Progenitor cell of endocrine pancreas (in vitro differentiated cells): ENCODE measurements around the gene RBM12. TPM values are rescaled to one million over a fixed set of nuclear protein-coding genes. Genes with fewer than 3 reads are reported as not detected.

ENCODE experiments used
- DNase-seq: peaks from one replicate; pipeline ENCODE4 v3.0.0; 2021; ENCODE audit warnings: low spot score; ENCODE audit not compliant: unreplicated experiment
- H3K27ac Mint-ChIP-seq: 2 replicates; pipeline ENCODE4 v1.8.0; 2021; ENCODE audit warnings: mild to moderate bottlenecking, moderate library complexity, mixed read lengths
- H3K27me3 Mint-ChIP-seq: 2 replicates; pipeline ENCODE4 v1.8.0; 2021; ENCODE audit warnings: mixed read lengths
- H3K36me3 Mint-ChIP-seq: 2 replicates; pipeline ENCODE4 v1.8.0; 2022; ENCODE audit warnings: mixed read lengths; ENCODE audit not compliant: insufficient read depth
- H3K4me1 Mint-ChIP-seq: 2 replicates; pipeline ENCODE4 v1.8.0; 2021; ENCODE audit warnings: low read depth, mixed read lengths
- H3K4me3 Mint-ChIP-seq: 2 replicates; pipeline ENCODE4 v1.8.0; 2021; ENCODE audit warnings: low read depth, mild to moderate bottlenecking, moderate library complexity, mixed read lengths
- H3K9me3 Mint-ChIP-seq: 2 replicates; pipeline ENCODE4 v1.8.0; 2021; ENCODE audit warnings: low read depth, mixed read lengths
- total RNA-seq: library from RNA; stranded (reverse); gene quantifications from 2 replicates; pipeline ENCODE4 v1.2.1, GENCODE V29; 2021
- TF ChIP-seq, protein P1 (sequence below): fragments of 200-600 bp; sonication (generic); IDR thresholded peaks from one replicate; pipeline ENCODE4 v1.5.0; 2021; ENCODE audit warnings: antibody characterized with exemption, mild to moderate bottlenecking; ENCODE audit not compliant: unreplicated experiment

RBM12 gene
- total RNA-seq, 1 donor from 2014 or later, result 157 TPM

- H3K4me1 Mint-ChIP-seq, result no peaks in the 10 kb centered on the region
- no peaks in the 10 kb centered on the region for H3K27me3 Mint-ChIP-seq
- no peak overlapping the region for H3K4me3 Mint-ChIP-seq
- TF ChIP-seq, protein P1, sequence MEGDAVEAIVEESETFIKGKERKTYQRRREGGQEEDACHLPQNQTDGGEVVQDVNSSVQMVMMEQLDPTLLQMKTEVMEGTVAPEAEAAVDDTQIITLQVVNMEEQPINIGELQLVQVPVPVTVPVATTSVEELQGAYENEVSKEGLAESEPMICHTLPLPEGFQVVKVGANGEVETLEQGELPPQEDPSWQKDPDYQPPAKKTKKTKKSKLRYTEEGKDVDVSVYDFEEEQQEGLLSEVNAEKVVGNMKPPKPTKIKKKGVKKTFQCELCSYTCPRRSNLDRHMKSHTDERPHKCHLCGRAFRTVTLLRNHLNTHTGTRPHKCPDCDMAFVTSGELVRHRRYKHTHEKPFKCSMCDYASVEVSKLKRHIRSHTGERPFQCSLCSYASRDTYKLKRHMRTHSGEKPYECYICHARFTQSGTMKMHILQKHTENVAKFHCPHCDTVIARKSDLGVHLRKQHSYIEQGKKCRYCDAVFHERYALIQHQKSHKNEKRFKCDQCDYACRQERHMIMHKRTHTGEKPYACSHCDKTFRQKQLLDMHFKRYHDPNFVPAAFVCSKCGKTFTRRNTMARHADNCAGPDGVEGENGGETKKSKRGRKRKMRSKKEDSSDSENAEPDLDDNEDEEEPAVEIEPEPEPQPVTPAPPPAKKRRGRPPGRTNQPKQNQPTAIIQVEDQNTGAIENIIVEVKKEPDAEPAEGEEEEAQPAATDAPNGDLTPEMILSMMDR, result no peak
- DNase-seq, result no peak
- H3K27ac Mint-ChIP-seq, result no peak overlapping the region
- H3K9me3 Mint-ChIP-seq, result no peaks in the 10 kb centered on the region
- peaks cover 2% of the 10 kb centered on the region for H3K36me3 Mint-ChIP-seq
These were observed 10.2 kb upstream of the RBM12 start for GRCh38 chr20:35674921-35675320.

DNA sequence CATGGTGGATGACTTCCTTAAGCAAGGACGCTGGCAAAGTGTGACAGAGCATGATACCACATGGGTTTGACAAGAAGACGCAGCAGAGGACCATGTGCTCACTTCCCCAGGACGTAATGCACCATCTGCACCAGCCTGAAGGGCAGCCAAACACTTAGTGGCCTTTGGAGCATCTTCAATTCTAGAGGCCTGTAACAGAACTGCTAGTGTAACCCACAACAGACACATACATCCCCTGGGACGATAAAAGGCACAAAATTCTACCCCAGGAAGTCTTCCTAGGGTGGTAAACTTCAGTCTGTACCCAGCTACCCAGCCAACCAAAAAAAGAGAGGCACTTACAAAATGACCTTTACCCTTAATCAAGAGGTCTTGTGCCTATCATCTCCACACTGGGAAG is 9.2 kb upstream of the RBM12 start:
- TF ChIP-seq, protein P1, result no peak
- Mint-ChIP-seq H3K36me3 (peaks cover 2% of the 10 kb centered on the region), H3K9me3 (no peaks in the 10 kb centered on the region), H3K4me1 (no peaks in the 10 kb centered on the region), H3K27ac (no peak overlapping the region), H3K27me3 (no peaks in the 10 kb centered on the region), H3K4me3 (no peak overlapping the region)
- DNase-seq, result no peak

DNA sequence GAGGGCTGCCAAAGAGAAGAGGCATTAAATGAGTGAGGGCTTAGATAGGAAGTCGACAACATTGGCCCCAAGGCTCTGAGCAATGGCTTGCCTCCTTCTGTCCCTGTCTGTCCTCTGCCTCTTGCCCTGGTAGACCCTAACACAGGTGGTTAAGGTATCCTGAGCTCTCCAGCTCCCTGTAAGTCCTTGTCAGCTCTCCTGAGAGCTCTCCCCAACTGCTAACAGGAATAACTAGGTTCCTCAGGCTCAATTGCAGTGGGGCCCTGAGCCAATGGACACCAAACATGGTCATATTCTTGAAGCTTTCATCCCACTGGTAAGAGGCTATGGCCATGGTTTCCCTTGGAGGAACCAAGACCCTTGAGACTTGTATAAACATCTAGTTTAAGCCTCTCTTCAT is 5.0 kb upstream of the RBM12 start:
- Mint-ChIP-seq H3K4me3 (no peak overlapping the region), H3K4me1 (no peaks in the 10 kb centered on the region), H3K9me3 (no peaks in the 10 kb centered on the region), H3K36me3 (peaks cover 2% of the 10 kb centered on the region), H3K27ac (no peak overlapping the region), H3K27me3 (no peaks in the 10 kb centered on the region)
- DNase-seq, result no peak
- TF ChIP-seq, protein P1, result no peak

DNA sequence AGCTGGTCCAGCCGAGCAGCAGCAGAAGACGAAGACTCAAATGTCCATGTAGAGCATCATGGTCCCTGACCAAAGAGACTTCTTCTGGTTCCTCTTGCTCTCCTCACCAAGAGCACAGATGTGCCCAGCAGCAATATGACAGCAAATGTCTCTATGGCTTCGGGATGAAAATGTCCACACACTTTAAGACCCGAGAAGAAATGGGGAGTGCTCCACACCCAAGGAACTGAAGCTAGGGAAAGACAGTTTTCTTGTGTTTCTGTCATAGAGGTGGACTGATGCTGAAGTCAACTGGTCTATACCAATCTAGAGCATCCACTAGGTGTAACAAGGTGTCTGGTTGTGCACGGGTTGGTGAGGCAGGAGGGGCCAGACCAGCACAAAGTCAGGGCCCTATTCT is 4.5 kb upstream of the RBM12 start:
- H3K4me1 Mint-ChIP-seq, result no peaks in the 10 kb centered on the region
- no peak overlapping the region for H3K4me3 Mint-ChIP-seq
- TF ChIP-seq, protein P1, result no peak
- no peak overlapping the region for H3K27ac Mint-ChIP-seq
- H3K27me3 Mint-ChIP-seq, result no peaks in the 10 kb centered on the region
- H3K9me3 Mint-ChIP-seq, result no peaks in the 10 kb centered on the region
- peaks cover 2% of the 10 kb centered on the region for H3K36me3 Mint-ChIP-seq
- DNase-seq, result no peak

- H3K36me3 Mint-ChIP-seq, result no peaks in the 10 kb centered on the region
- no peak overlapping the region for H3K4me3 Mint-ChIP-seq
- H3K9me3 Mint-ChIP-seq, result no peaks in the 10 kb centered on the region
- TF ChIP-seq, protein P1, result no peak
- H3K27ac Mint-ChIP-seq, result peak overlapping the region; percentile 56
- no peak for DNase-seq
- H3K4me1 Mint-ChIP-seq, result peaks cover 27% of the 10 kb centered on the region
- H3K27me3 Mint-ChIP-seq, result no peaks in the 10 kb centered on the region
These were observed 1.2 kb upstream of the RBM12 start for GRCh38 chr20:35665949-35666288.
